Lower leg skin (tissue), 4 donors: ENCODE data around the gene CPT1A. TPM values are rescaled to one million over a fixed set of nuclear protein-coding genes. Genes with fewer than 3 reads are reported as not detected.

ENCODE experiments used
- DNase-seq, 2 donors: peaks; one replicate each; pipeline ENCODE4 v3.0.0-alpha.2; 2019; ENCODE audit warnings: low spot score in 2 of 2
- H3K4me3 ChIP-seq: fragments of 200-600 bp; sonication (generic); 2 replicates; pipeline ENCODE4 v1.5.1; 2017; ENCODE audit warnings: mild to moderate bottlenecking, low read depth; ENCODE audit not compliant: poor library complexity, severe bottlenecking
- POLR2A ChIP-seq, 2 donors: fragments of 450-650 bp; IDR thresholded peaks; one replicate each; pipeline ENCODE4 v1.6.1; 2016 to 2017; ENCODE audit warnings: antibody characterized with exemption in 2 of 2, mild to moderate bottlenecking in 1 of 2, moderate library complexity in 1 of 2
- WGBS, 2 donors: methylation state at CpG; one replicate each; pipeline ENCODE4 v1.1.5; 2018; 5-methylcytosine and 5-hydroxymethylcytosine counted together
- intact Hi-C: fragments of 100-400 bp; cut with DNase I; formaldehyde crosslinking; loops from one replicate; pipeline ENCODE4 v1.15.0; 2023; ENCODE audit warnings: low total_unique reads
- total RNA-seq, 4 donors: library from RNA; depleted of rRNA; stranded (reverse); fragments of >200 nt; gene quantifications; one replicate each; pipeline ENCODE4 v1.1.0, GENCODE V29; 2016
- TF ChIP-seq, protein P1 (sequence below), 3 donors: fragments of 450-650 bp; IDR thresholded peaks; one replicate each; pipeline ENCODE4 v1.5.1; 2016; ENCODE audit warnings: antibody characterized with exemption in 3 of 3, mild to moderate bottlenecking in 3 of 3, moderate library complexity in 2 of 3

CPT1A gene
- total RNA-seq, 4 donors from 2014 or later, result 23.4 to 95.8 (median 46.0) TPM

DNA sequence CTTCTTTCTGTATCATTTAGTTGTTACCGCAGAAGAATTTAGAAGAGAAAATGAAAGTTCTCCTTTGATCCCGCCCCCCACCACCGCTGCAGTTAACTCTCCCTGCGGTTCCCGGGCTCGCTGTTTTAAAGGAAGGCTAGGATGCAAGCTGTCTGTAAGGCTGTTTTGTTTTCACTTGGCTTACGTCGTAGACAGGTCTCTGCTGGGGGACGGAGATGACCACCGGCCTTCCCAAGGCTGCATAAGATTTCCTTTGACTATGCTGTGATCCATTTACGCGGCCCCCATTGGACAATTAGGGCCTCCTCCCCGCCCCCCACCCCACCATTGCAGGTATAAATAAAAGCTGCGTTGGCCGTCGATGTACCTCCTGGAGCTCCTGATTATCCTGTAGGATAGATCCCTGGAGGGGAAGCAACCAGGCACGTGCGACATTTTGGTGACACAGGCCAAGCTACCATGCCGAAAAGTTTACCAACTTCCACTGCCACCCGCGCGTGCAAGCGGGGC is 1.4 kb upstream of the CPT1A start:
- H3K4me3 ChIP-seq, result no peak overlapping the region
- no peak for DNase-seq
- 10 to 13% methylated on average over 22 to 23 of the region's 23 CpGs for WGBS, 2 donors
- TF ChIP-seq POLR2A (IDR thresholded peaks at IDR 0.05), result no peak
- TF ChIP-seq, protein P1, sequence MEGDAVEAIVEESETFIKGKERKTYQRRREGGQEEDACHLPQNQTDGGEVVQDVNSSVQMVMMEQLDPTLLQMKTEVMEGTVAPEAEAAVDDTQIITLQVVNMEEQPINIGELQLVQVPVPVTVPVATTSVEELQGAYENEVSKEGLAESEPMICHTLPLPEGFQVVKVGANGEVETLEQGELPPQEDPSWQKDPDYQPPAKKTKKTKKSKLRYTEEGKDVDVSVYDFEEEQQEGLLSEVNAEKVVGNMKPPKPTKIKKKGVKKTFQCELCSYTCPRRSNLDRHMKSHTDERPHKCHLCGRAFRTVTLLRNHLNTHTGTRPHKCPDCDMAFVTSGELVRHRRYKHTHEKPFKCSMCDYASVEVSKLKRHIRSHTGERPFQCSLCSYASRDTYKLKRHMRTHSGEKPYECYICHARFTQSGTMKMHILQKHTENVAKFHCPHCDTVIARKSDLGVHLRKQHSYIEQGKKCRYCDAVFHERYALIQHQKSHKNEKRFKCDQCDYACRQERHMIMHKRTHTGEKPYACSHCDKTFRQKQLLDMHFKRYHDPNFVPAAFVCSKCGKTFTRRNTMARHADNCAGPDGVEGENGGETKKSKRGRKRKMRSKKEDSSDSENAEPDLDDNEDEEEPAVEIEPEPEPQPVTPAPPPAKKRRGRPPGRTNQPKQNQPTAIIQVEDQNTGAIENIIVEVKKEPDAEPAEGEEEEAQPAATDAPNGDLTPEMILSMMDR (IDR thresholded peaks at IDR 0.05), result no peak
- intact Hi-C loops, result no loop called here

DNA sequence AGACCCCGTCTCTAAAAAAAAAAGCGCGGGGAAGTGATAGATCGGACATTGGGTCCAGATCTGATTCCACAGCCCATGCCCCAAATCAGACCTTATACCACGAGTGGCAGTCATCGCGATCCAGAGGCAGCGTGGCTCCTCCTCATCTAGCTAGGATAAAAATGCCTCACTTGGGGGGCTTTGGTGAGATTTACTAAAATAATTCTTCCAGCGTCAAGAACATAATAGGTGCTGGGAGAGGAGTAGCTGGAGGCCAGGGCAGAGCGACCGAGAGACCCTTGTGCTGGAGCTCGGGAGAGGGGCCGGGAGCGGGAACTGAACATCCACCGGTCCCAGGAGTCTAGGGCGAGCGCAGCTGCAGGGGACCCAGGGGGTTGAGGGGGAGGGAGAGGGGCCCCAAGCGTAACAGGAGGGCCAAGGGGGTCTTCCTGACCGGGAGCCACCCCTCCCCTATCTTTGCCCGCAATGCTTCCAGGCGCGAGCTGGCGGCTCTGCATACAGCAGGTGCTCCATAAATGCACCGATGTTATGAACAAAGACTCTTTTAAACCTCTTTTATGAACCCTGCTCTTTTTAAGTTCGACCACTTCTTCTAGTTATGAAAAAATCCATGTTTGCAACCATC is 823 bp upstream of the CPT1A start:
- TF ChIP-seq, protein P1 (IDR thresholded peaks at IDR 0.05), result no peak
- TF ChIP-seq POLR2A (IDR thresholded peaks at IDR 0.05), result no peak
- 33 to 39% methylated on average over 25 of the region's 25 CpGs for WGBS, 2 donors

DNA sequence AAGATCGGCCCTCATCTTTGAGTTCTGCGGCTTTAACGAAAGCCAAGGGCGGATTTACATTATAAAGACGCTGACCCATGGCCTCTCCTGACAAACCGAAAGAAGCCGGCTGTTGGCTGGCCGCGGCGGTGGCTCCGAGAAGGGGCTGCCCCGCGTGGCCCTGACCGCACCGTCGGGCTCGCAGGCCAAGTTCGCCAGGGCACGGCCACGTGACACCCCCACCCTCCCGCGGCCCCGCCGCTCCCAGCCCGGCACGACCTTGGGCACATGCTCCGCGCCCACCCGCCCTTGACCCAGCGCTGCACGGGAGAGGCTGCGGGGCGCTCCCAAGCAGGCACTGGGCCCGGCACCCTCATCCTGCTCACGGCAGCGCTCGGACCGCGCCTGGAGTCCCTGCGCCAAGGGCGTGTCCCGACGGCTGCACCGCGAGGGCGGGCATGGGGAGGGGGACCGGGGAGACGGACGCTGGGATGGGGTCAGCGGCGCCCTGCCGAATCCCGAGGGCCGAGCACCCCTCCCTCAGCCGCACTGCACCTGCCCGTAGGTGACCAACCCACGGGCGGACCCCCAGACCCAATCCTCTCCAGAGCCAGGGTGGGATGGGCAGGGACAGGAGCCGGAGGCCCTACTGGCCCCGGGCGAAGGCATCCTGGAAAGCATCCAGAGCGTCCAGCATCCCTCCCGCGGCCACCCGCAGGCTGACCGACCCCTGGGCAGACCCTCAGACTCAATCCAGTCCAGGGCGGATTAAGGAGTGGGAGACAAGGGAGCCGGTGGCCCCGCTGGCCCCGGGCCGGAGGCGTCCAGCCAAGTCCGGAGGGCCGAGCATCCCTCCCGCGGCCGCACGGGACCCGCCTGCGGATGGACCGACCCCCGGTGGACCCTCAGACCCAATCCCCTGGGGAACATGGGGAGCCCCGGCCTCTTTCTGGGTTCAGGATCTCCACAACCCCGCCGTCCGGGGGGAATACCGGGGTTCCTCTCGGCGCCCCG is 759 bp downstream of the CPT1A start:
- 0 to 1% methylated on average over 35 to 70 of the region's 90 CpGs for whole genome bisulfite sequencing, 2 donors
- peak in 1 of 2 donors; percentile 92 for DNase-seq
- TF ChIP-seq, protein P1 (IDR thresholded peaks at IDR 0.05), result peak in 1 of 3 donors; percentile 23
- TF ChIP-seq POLR2A (IDR thresholded peaks at IDR 0.05), result no peak
- intact Hi-C loops, result no loop called here
- peak overlapping the region; percentile 63 for H3K4me3 ChIP-seq

More for the DNA sequence above, 823 bp upstream of the CPT1A start:
- H3K4me3 ChIP-seq, result no peak overlapping the region
- intact Hi-C loops, result no loop called here
- DNase-seq, result no peak

DNA sequence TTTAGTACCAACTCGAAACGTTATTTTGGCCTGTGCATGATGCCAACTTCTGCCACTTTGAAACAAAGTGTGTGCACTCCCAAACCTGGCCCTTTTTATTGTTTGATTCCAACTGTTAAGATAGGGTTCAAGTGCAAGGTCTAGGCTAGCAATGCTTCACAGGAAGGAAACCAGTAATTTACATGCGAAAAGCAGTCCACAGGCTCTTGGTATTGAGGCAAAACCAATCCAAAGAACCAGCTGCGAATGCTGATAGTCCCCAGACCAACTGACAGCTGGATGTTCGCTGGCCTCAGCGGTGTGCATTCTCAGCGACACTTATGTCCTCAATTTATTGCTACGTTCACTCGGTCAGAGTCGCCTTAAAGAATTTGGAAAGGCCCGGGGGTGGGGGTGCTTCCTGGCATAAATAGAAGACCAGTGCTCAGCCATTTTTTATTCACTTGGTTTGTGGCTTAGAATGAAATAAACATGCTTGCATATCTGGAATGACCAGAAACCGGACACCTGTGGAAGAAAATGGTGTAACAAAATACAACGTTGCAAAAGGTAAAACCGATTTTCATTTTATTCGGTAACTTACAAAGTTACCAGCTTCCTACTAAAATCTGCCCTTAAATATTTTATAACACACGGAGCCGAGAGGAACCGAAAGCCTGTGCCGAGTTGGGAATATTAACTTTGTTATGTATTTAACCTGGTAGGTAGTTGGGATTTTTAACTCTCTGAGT is 1.6 kb downstream of the CPT1A start:
- H3K4me3 ChIP-seq, result peak overlapping the region; percentile 63
- TF ChIP-seq POLR2A (IDR thresholded peaks at IDR 0.05), result no peak
- TF ChIP-seq, protein P1 (IDR thresholded peaks at IDR 0.05), result no peak
- WGBS, 2 donors, result 6% methylated on average over 19 of the region's 19 CpGs
- DNase-seq, result no peak
- intact Hi-C loops, result loop anchor here (10.0 kb wide), 1 partner anchor 245 kb away; no protein-coding TSS in a partner anchor
